Astrocyte (in vitro differentiated cells and primary cell): ENCODE measurements around the gene SHISAL1.

Source experiments
- CTCF ChIP-seq: IDR thresholded peaks from 2 replicates; pipeline ENCODE4 v1.5.1; 2011; ENCODE audit warnings: low read depth, mild to moderate bottlenecking, inconsistent platforms, low read length, moderate library complexity; ENCODE audit not compliant: insufficient read depth
- EZH2 ChIP-seq: IDR thresholded peaks from 2 replicates; pipeline ENCODE4 v1.6.1; 2012; ENCODE audit warnings: mild to moderate bottlenecking, low read length, inconsistent platforms; ENCODE audit not compliant: insufficient read depth

GRCh38 chr22:44309647-44310046, 3.1 kb downstream of the SHISAL1 start:
- TF ChIP-seq CTCF (no peak), EZH2 (no peak)
